Measurements from ENCODE around the gene MTCH1. TPM values are rescaled to one million over a fixed set of nuclear protein-coding genes. Genes with fewer than 3 reads are reported as not detected.
A peak's percentile ranks its signal among the peaks of the same experiment; 100 is the strongest.
"Not testable (repeated sequence)": the region's sequence is repeated elsewhere in the genome, so short reads cannot be mapped to it uniquely, and the experiment has no call there.

The MTCH1 gene
- total RNA-seq, 4 donors from 2014 or later, result 185 to 242 (median 199) TPM

- no peaks in the 10 kb centered on the region for H3K36me3 ChIP-seq
- ATAC-seq, result peak; percentile 64
- peak within 1 kb of the TSS in 3 of 4 donors; percentile 29 to 62 (median 49) for H3K27ac ChIP-seq
- WGBS, 2 donors (ENCODE audit: low coverage in 1 of 2), result 49% methylated on average over 8 of the region's 14 CpGs; no CpG with 5 or more reads in 1 of the 2 donors
- no peaks in the 10 kb centered on the region for H3K27me3 ChIP-seq
- no peaks in the 10 kb centered on the region for H3K4me1 ChIP-seq
- TF ChIP-seq POLR2A (IDR thresholded peaks at IDR 0.05) (no peak), CTCF (IDR thresholded peaks at IDR 0.05) (no peak), EP300 (IDR thresholded peaks at IDR 0.05) (no peak), POLR2AphosphoS5 (IDR thresholded peaks at IDR 0.05) (no peak)
- H3K4me3 ChIP-seq, result peak within 1 kb of the TSS in 1 of 2 donors; percentile 36
- no peaks in the 10 kb centered on the region for H3K9me3 ChIP-seq
Observed at GRCh38 chr6:36954262-36954931, 31.6 kb downstream of the MTCH1 start, which contains the start of gene PI16. TSS of gene PI16 (plus strand) at chr6:36954738. CDS start at chr6:36954761, 23 bp downstream.

- no peaks in the 10 kb centered on the region for H3K4me1 ChIP-seq
- no peaks in the 10 kb centered on the region for H3K36me3 ChIP-seq
- TF ChIP-seq CTCF (IDR thresholded peaks at IDR 0.05) (no peak), POLR2AphosphoS5 (IDR thresholded peaks at IDR 0.05) (no peak), POLR2A (IDR thresholded peaks at IDR 0.05) (no peak), EP300 (IDR thresholded peaks at IDR 0.05) (no peak)
- WGBS, 2 donors (ENCODE audit: low coverage in 1 of 2), result 78 to 100% methylated on average over 1 of the region's 1 CpG
- ATAC-seq, result no peak
- H3K27ac ChIP-seq, result no peak overlapping the region
- H3K9me3 ChIP-seq, result no peaks in the 10 kb centered on the region
- H3K27me3 ChIP-seq, result no peaks in the 10 kb centered on the region
- H3K4me3 ChIP-seq, result no peak overlapping the region
Observed at GRCh38 chr6:36953931-36954261, 32.1 kb downstream of the MTCH1 start.

GRCh38 chr6:36949636-36950035, 36.4 kb downstream of the MTCH1 start:
- ATAC-seq, result no peak
- WGBS, 2 donors (ENCODE audit: low coverage in 1 of 2), result 78 to 88% methylated on average over 1 to 3 of the region's 3 CpGs
- H3K27me3 ChIP-seq, result no peaks in the 10 kb centered on the region
- H3K27ac ChIP-seq, result no peak overlapping the region
- no peaks in the 10 kb centered on the region for H3K4me1 ChIP-seq
- H3K9me3 ChIP-seq, result no peaks in the 10 kb centered on the region
- no peak for TF ChIP-seq EP300 (IDR thresholded peaks at IDR 0.05)
- no peak for TF ChIP-seq POLR2AphosphoS5 (IDR thresholded peaks at IDR 0.05)
- no peak for TF ChIP-seq POLR2A (IDR thresholded peaks at IDR 0.05)
- no peak for TF ChIP-seq CTCF (IDR thresholded peaks at IDR 0.05)
- no peak overlapping the region for H3K4me3 ChIP-seq
- no peaks in the 10 kb centered on the region for H3K36me3 ChIP-seq

GRCh38 chr6:36949076-36949475, 36.9 kb downstream of the MTCH1 start:
- ATAC-seq, H3K27me3 ChIP-seq, H3K36me3 ChIP-seq, H3K9me3 ChIP-seq, H3K27ac ChIP-seq, H3K4me3 ChIP-seq, H3K4me1 ChIP-seq: not testable (repeated sequence)
- 70% methylated on average over 9 of the region's 9 CpGs; no CpG with 5 or more reads in 1 of the 2 donors for WGBS, 2 donors (ENCODE audit: low coverage in 1 of 2)

- ATAC-seq, result no peak
- TF ChIP-seq POLR2A (IDR thresholded peaks at IDR 0.05), result no peak
- 64 to 67% methylated on average over 3 to 8 of the region's 12 CpGs for WGBS, 2 donors (ENCODE audit: low coverage in 1 of 2)
Observed at GRCh38 chr6:36947570-36948351, 38.2 kb downstream of the MTCH1 start.

GRCh38 chr6:36946526-36946925, 39.5 kb downstream of the MTCH1 start:
- H3K4me3 ChIP-seq, result no peak overlapping the region
- no peaks in the 10 kb centered on the region for H3K4me1 ChIP-seq
- H3K9me3 ChIP-seq, result no peaks in the 10 kb centered on the region
- WGBS, 2 donors (ENCODE audit: low coverage in 1 of 2), result 85% methylated on average over 3 of the region's 4 CpGs; no CpG with 5 or more reads in 1 of the 2 donors
- H3K36me3 ChIP-seq, result no peaks in the 10 kb centered on the region
- no peak overlapping the region for H3K27ac ChIP-seq
- no peak for TF ChIP-seq CTCF (IDR thresholded peaks at IDR 0.05)
- TF ChIP-seq POLR2AphosphoS5 (IDR thresholded peaks at IDR 0.05), result no peak
- TF ChIP-seq POLR2A (IDR thresholded peaks at IDR 0.05), result no peak
- no peak for TF ChIP-seq EP300 (IDR thresholded peaks at IDR 0.05)
- no peaks in the 10 kb centered on the region for H3K27me3 ChIP-seq
- no peak for ATAC-seq

More at GRCh38 chr6:36947570-36948351, 38.2 kb downstream of the MTCH1 start:
- Histone ChIP-seq H3K4me3 (no peak overlapping the region), H3K36me3 (no peaks in the 10 kb centered on the region), H3K4me1 (no peaks in the 10 kb centered on the region), H3K27ac (no peak overlapping the region), H3K27me3 (no peaks in the 10 kb centered on the region), H3K9me3 (no peaks in the 10 kb centered on the region)
